IMR-90 (cell line): ENCODE measurements around the gene RPTOR. TPM values are rescaled to one million over a fixed set of nuclear protein-coding genes. Genes with fewer than 3 reads are reported as not detected.

Experiments
- ATAC-seq: fragments of 200-7000 bp; cut with Tn5 transposase; 2 replicates; pipeline ENCODE4 v1.9.1; 2020; ENCODE audit warnings: low read depth, mild to moderate bottlenecking, moderate library complexity
- BruUV-seq: library from RNA; stranded (reverse); fragments of 400-500 nt; replicated peaks from 2 replicates; lab custom pipeline; 2021; lab: Mats Ljungman, UMichigan
- CTCF ChIA-PET: fragments of 300-600 bp; formaldehyde crosslinking; extraction: SDS; loops from one replicate; lab custom pipeline; 2021; ENCODE audit warnings: antibody characterized with exemption; lab: Yijun Ruan, JAX
- POLR2A ChIA-PET: fragments of 300-600 bp; sonication (Branson Sonifier 250); formaldehyde crosslinking; loops from one replicate; lab custom pipeline; 2022; ENCODE audit warnings: antibody characterized with exemption; ENCODE audit not compliant: unreplicated experiment; lab: Charles Lee
- DNase-seq: peaks from one replicate; pipeline ENCODE4 v3.0.0; 2013
- H2AFZ ChIP-seq: replicated peaks from 2 replicates; pipeline ENCODE3; 2013; ENCODE audit warnings: low read length, mild to moderate bottlenecking; ENCODE audit not compliant: poor library complexity
- H2AK5ac ChIP-seq: 2 replicates; pipeline ENCODE4 v1.6.1; 2013; ENCODE audit warnings: low read depth, low read length, inconsistent platforms
- H2AK9ac ChIP-seq: replicated peaks from 2 replicates; pipeline ENCODE3; 2013; ENCODE audit warnings: mild to moderate bottlenecking, low read depth, low read length, moderate library complexity; ENCODE audit not compliant: poor library complexity
- H2BK120ac ChIP-seq: 2 replicates; pipeline ENCODE4 v1.6.1; 2013; ENCODE audit warnings: low read depth, low read length, inconsistent platforms
- H2BK15ac ChIP-seq: 3 replicates; pipeline ENCODE4 v1.6.1; 2013; ENCODE audit warnings: low read depth, low read length, inconsistent platforms
- H2BK20ac ChIP-seq: 2 replicates; pipeline ENCODE4 v1.6.1; 2013; ENCODE audit warnings: low read depth, mild to moderate bottlenecking, inconsistent platforms, low read length, moderate library complexity
- H2BK5ac ChIP-seq: 2 replicates; pipeline ENCODE4 v1.6.1; 2013; ENCODE audit warnings: mild to moderate bottlenecking, low read depth, low read length, inconsistent platforms; ENCODE audit not compliant: poor library complexity, severe bottlenecking
- H3K14ac ChIP-seq: replicated peaks from 2 replicates; pipeline ENCODE4 v1.6.1; 2013; ENCODE audit warnings: low read depth, low read length, inconsistent platforms
- H3K18ac ChIP-seq: 2 replicates; pipeline ENCODE4 v1.6.1; 2013; ENCODE audit warnings: low read depth, low read length, control low read depth
- H3K23ac ChIP-seq: 2 replicates; pipeline ENCODE4 v1.6.1; 2013; ENCODE audit warnings: low read depth, low read length, inconsistent platforms
- H3K27ac ChIP-seq: 2 replicates; pipeline ENCODE4 v1.5.1; 2013; ENCODE audit warnings: mild to moderate bottlenecking, control low read depth, low read length; ENCODE audit not compliant: insufficient read depth
- H3K27me3 ChIP-seq: 2 replicates; pipeline ENCODE4 v1.6.1; 2013; ENCODE audit warnings: low read length; ENCODE audit not compliant: control insufficient read depth, insufficient read depth
- H3K36me3 ChIP-seq: 2 replicates; pipeline ENCODE4 v1.6.1; 2013; ENCODE audit warnings: low read length, mixed read lengths; ENCODE audit not compliant: control insufficient read depth, insufficient read depth
- H3K4ac ChIP-seq: 2 replicates; pipeline ENCODE4 v1.6.1; 2013; ENCODE audit warnings: low read depth, low read length, inconsistent platforms
- H3K4me1 ChIP-seq: 2 replicates; pipeline ENCODE4 v1.6.1; 2013; ENCODE audit warnings: low read length, mixed read lengths; ENCODE audit not compliant: control insufficient read depth, insufficient read depth
- H3K4me2 ChIP-seq: 2 replicates; pipeline ENCODE4 v1.6.1; 2013; ENCODE audit warnings: low read depth, mild to moderate bottlenecking, control low read depth, low read length, moderate library complexity
- H3K4me3 ChIP-seq: 2 replicates; pipeline ENCODE4 v1.5.1; 2013; ENCODE audit warnings: low read depth, mild to moderate bottlenecking, control low read depth, low read length, moderate library complexity; ENCODE audit not compliant: insufficient read depth
- H3K56ac ChIP-seq: 2 replicates; pipeline ENCODE4 v1.6.1; 2013; ENCODE audit warnings: low read length, inconsistent platforms; ENCODE audit not compliant: insufficient read depth; ENCODE audit errors: extremely low read depth
- H3K79me1 ChIP-seq, 2 experiments: 2 replicates each; pipeline ENCODE4 v1.6.1; 2013; ENCODE audit warnings: low read length in 2 of 2, inconsistent platforms in 1 of 2, low read depth in 1 of 2
- H3K9ac ChIP-seq: 2 replicates; pipeline ENCODE4 v1.6.1; 2013; ENCODE audit warnings: low read depth, low read length, control low read depth
- H3K9me1 ChIP-seq: 2 replicates; pipeline ENCODE4 v1.6.1; 2013; ENCODE audit warnings: low read length, inconsistent platforms; ENCODE audit not compliant: insufficient read depth
- H3K9me3 ChIP-seq: 2 replicates; pipeline ENCODE4 v1.6.1; 2013; ENCODE audit warnings: low read length; ENCODE audit not compliant: control insufficient read depth, insufficient read depth
- H4K20me1 ChIP-seq: 2 replicates; pipeline ENCODE4 v1.6.1; 2013; ENCODE audit warnings: low read length, inconsistent platforms; ENCODE audit not compliant: insufficient read depth
- H4K5ac ChIP-seq: 2 replicates; pipeline ENCODE4 v1.6.1; 2013; ENCODE audit warnings: mild to moderate bottlenecking, low read depth, low read length, control low read depth
- H4K8ac ChIP-seq, 2 experiments: 2 replicates each; pipeline ENCODE4 v1.6.1; 2013; ENCODE audit warnings: low read depth in 2 of 2, low read length in 2 of 2, control low read depth in 1 of 2, inconsistent platforms in 1 of 2
- H4K91ac ChIP-seq: 2 replicates; pipeline ENCODE4 v1.6.1; 2013; ENCODE audit warnings: low read depth, low read length, inconsistent platforms; ENCODE audit not compliant: insufficient read depth
- BHLHE40 ChIP-seq: fragments of 150-350 bp; IDR thresholded peaks from 2 replicates; pipeline ENCODE4 v1.6.1; 2016; ENCODE audit warnings: mild to moderate bottlenecking, low read depth, low read length
- CHD1 ChIP-seq: IDR thresholded peaks from 2 replicates; pipeline ENCODE4 v1.6.1; 2012; ENCODE audit warnings: low read depth, low read length, improper control_type of control experiment
- CTCF ChIP-seq: conservative IDR thresholded peaks from 2 replicates; pipeline ENCODE4 v1.5.1; 2012; ENCODE audit warnings: mild to moderate bottlenecking, low read depth, low read length, improper control_type of control experiment
- ELK1 ChIP-seq: fragments of 150-350 bp; IDR thresholded peaks from 2 replicates; pipeline ENCODE4 v1.6.1; 2016; ENCODE audit warnings: low read depth, mild to moderate bottlenecking, low read length, moderate library complexity, borderline replicate concordance
- FOS ChIP-seq: fragments of 150-350 bp; IDR thresholded peaks from 2 replicates; pipeline ENCODE4 v1.6.1; 2016; ENCODE audit warnings: low read depth, low read length
- MAFK ChIP-seq: IDR thresholded peaks from 2 replicates; pipeline ENCODE4 v1.6.1; 2012; ENCODE audit warnings: low read depth, low read length, improper control_type of control experiment
- MAZ ChIP-seq: IDR thresholded peaks from 2 replicates; pipeline ENCODE4 v1.6.1; 2012; ENCODE audit warnings: low read depth, mild to moderate bottlenecking, low read length, improper control_type of control experiment, moderate library complexity, borderline replicate concordance
- MXI1 ChIP-seq: IDR thresholded peaks from 2 replicates; pipeline ENCODE4 v1.6.1; 2012; ENCODE audit warnings: low read depth, mild to moderate bottlenecking, low read length, moderate library complexity, borderline replicate concordance
- RAD21 ChIP-seq: IDR thresholded peaks from 2 replicates; pipeline ENCODE4 v1.6.1; 2012; ENCODE audit warnings: low read length, improper control_type of control experiment
- RCOR1 ChIP-seq: IDR thresholded peaks from 2 replicates; pipeline ENCODE4 v1.6.1; 2012; ENCODE audit warnings: mild to moderate bottlenecking, low read length, improper control_type of control experiment; ENCODE audit not compliant: insufficient replicate concordance
- RFX5 ChIP-seq: IDR thresholded peaks from 2 replicates; pipeline ENCODE4 v1.8.0; 2012; ENCODE audit warnings: low read depth, mild to moderate bottlenecking, low read length, moderate library complexity
- SMC3 ChIP-seq: fragments of 150-350 bp; IDR thresholded peaks from 2 replicates; pipeline ENCODE4 v1.6.1; 2016; ENCODE audit warnings: low read depth, mild to moderate bottlenecking, antibody characterized with exemption, low read length, moderate library complexity
- WGBS, 2 experiments: methylation state at CpG; one replicate each; pipeline versions ENCODE4 v1.1.5 to v1.1.7; 2013; ENCODE audit warnings: missing lambda C conversion rate in 2 of 2; ENCODE audit not compliant: insufficient read length in 1 of 2; ENCODE audit errors: extremely low coverage in 2 of 2; 5-methylcytosine and 5-hydroxymethylcytosine counted together
- dilution Hi-C: fragments of 300-500 bp; cut with HindIII; formaldehyde crosslinking; loops from one replicate; pipeline ENCODE4 v1.14.3; 2018; ENCODE audit warnings: low sequenced_read_pairs; ENCODE audit not compliant: unreplicated experiment
- in situ Hi-C: fragments of 300-500 bp; cut with MboI; formaldehyde crosslinking; loops from 3 replicates; pipeline ENCODE4 v1.14.3; 2019; ENCODE audit warnings: low sequenced_read_pairs, inconsistent platforms, mixed read lengths
- intact Hi-C: fragments of 100-400 bp; cut with micrococcal nuclease; formaldehyde crosslinking; loops from 2 replicates; pipeline ENCODE4 v1.10.0; 2022
- polyA plus RNA-seq, 3 experiments: library from polyadenylated mRNA; depleted of rRNA; stranded (reverse); fragments of >200 nt; gene quantifications; 2 replicates each; pipeline ENCODE4 v1.2.3, GENCODE V29; 2012; ENCODE audit warnings: low replicate concordance in 1 of 3
- total RNA-seq: library from RNA; depleted of rRNA; stranded (reverse); fragments of >200 nt; gene quantifications from 2 replicates; pipeline ENCODE4 v1.2.3, GENCODE V29; 2012

Gene RPTOR
- total and polyA plus RNA-seq, 2 of the 4 experiments (the other 2 are of a cell fraction) = 10.8 to 14.7 TPM

GRCh38 chr17:80864751-80865150 is 320.1 kb downstream of the RPTOR start:
- CTCF ChIA-PET = no interaction called here
- peaks cover 3 to 19% of the 10 kb centered on the region in 2 experiments; a peak in 2 of 4 replicates for H3K79me1 ChIP-seq
- no peak overlapping the region for H3K27ac ChIP-seq
- no peak overlapping the region for H3K56ac ChIP-seq
- TF ChIP-seq CHD1 = no peak
- TF ChIP-seq RCOR1 = no peak
- no peak for TF ChIP-seq RFX5
- no peak for TF ChIP-seq MXI1
- no peak for TF ChIP-seq SMC3
- TF ChIP-seq RAD21 = no peak
- no peak for TF ChIP-seq FOS
- no peak for TF ChIP-seq MAZ
- TF ChIP-seq CTCF = no peak
- TF ChIP-seq BHLHE40 = no peak
- TF ChIP-seq ELK1 = no peak
- TF ChIP-seq MAFK = no peak
- H2AK5ac ChIP-seq = no peak overlapping the region
- no peak overlapping the region for H2AFZ ChIP-seq
- H2BK20ac ChIP-seq = no peak overlapping the region
- dilution Hi-C loops = no loop called here
- H3K9me1 ChIP-seq = peaks cover 18% of the 10 kb centered on the region
- intact Hi-C loops = loop anchor here (5.0 kb wide), 1 partner anchor 118 kb away; no protein-coding TSS in a partner anchor
- DNase-seq (no peak), ATAC-seq (no peak)
- no peak overlapping the region for H3K14ac ChIP-seq
- H2BK15ac ChIP-seq = no peak overlapping the region
- H3K4me3 ChIP-seq = no peak overlapping the region
- POLR2A ChIA-PET = no interaction called here
- no peak overlapping the region for H2BK120ac ChIP-seq
- no peaks in the 10 kb centered on the region for H4K20me1 ChIP-seq
- H4K91ac ChIP-seq = no peak overlapping the region
- H3K36me3 ChIP-seq = peaks cover 5% of the 10 kb centered on the region; the same call in 1 of the 2 replicates
- no peaks in the 10 kb centered on the region for H3K27me3 ChIP-seq
- H3K9me3 ChIP-seq = no peaks in the 10 kb centered on the region
- no peak overlapping the region for H4K8ac ChIP-seq
- H3K9ac ChIP-seq = no peak overlapping the region
- no peak overlapping the region for H3K4me2 ChIP-seq
- H3K18ac ChIP-seq = no peak overlapping the region
- H2AK9ac ChIP-seq = no peak overlapping the region
- H3K23ac ChIP-seq = no peak overlapping the region
- no peak overlapping the region for H4K5ac ChIP-seq
- no CpG with 5 or more reads among the region's 6 CpGs for WGBS, 2 experiments
- in situ Hi-C loops = no loop called here
- peaks cover 3% of the 10 kb centered on the region for H3K4me1 ChIP-seq
- BruUV-seq = no TSS peak
- H3K4ac ChIP-seq = no peak overlapping the region
- no peak overlapping the region for H2BK5ac ChIP-seq
